Measurements from ENCODE around the gene CHRND. TPM values are rescaled to one million over a fixed set of nuclear protein-coding genes. Genes with fewer than 3 reads are reported as not detected.

Gene CHRND
- total and polyA plus RNA-seq, 2 of the 8 experiments (the other 6 are each of a cell fraction or from before 2014, with no cell fraction given): 0.24 TPM; not detected in 1

GRCh38 chr2:232480201-232481190 lies 45.5 kb upstream of the CHRND start (continued):
- TF ChIP-seq CHD7 (IDR thresholded peaks at IDR 0.05; ENCODE audit: insufficient replicate concordance, low read length) (no peak), TEAD4 (IDR thresholded peaks at IDR 0.05; ENCODE audit: low read depth, low read length) (no peak), BRCA1 (IDR thresholded peaks at IDR 0.05; ENCODE audit: low read depth, low read length) (no peak), KDM1A (IDR thresholded peaks at IDR 0.05; ENCODE audit: borderline replicate concordance, low read length) (no peak), NRF1 (IDR thresholded peaks at IDR 0.05; ENCODE audit: low read depth, low read length) (no peak), ASH2L (IDR thresholded peaks at IDR 0.05; ENCODE audit: low read length) (no peak), SUZ12 (IDR thresholded peaks at IDR 0.05; ENCODE audit: low read length) (no peak), BCL11A (IDR thresholded peaks at IDR 0.05; ENCODE audit: low read depth in 2 of 2, low read length in 2 of 2) (no peak)
